OCI-LY7 (cell line): ENCODE data around the gene ANKRD13B.

Experiments
- EZH2phosphoT487 ChIP-seq: fragments of 200-600 bp; sonication (generic); IDR thresholded peaks from 2 replicates; pipeline ENCODE4 v1.6.1; 2018; ENCODE audit warnings: low read depth, borderline replicate concordance, mild to moderate bottlenecking, mixed run types, antibody characterized with exemption, low read length, moderate library complexity, mixed read lengths
- TF ChIP-seq, protein P1 (sequence below): fragments of 200-600 bp; sonication (generic); conservative IDR thresholded peaks from 2 replicates; pipeline ENCODE4 v1.5.1; 2014; ENCODE audit warnings: mild to moderate bottlenecking, antibody characterized with exemption, low read length, moderate library complexity, mixed read lengths

DNA sequence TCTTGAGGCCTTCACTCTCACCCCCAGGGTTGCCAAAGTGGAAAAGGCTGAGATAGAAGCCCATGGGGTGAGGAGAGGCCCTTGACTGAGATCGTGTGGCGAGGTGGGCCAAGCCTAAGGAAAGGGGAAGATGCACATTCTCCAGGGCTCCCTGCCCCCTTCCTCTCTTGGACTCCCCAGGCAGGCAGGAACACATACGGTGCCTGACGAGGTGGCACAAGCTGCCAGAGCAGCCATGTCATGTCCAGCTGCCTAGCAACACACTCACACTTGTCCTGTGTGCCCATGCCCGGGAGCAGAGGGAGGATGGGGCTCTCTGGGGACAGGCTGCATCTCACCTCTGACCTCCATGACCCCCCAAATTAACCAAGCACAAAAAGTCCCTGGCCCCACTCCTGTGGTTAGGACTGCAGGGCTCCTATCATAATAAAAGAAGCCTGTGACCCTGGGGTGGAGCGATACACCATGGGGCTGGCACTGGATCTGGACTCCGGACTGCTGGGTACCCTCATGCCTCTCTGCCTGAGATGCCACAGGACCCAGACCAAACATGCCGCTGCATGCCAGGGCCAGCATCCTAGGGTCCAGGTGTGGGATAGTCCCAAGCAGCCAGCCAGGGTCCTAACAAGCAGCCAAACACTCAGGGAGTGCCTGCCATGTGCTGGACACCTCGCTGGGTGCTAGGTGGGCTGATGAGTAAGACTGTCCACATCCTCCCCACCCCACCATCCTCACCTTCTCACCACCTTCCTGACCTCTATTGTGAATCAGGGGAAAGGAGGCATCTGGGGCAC is 6.1 kb upstream of the ANKRD13B start:
- TF ChIP-seq, protein P1, sequence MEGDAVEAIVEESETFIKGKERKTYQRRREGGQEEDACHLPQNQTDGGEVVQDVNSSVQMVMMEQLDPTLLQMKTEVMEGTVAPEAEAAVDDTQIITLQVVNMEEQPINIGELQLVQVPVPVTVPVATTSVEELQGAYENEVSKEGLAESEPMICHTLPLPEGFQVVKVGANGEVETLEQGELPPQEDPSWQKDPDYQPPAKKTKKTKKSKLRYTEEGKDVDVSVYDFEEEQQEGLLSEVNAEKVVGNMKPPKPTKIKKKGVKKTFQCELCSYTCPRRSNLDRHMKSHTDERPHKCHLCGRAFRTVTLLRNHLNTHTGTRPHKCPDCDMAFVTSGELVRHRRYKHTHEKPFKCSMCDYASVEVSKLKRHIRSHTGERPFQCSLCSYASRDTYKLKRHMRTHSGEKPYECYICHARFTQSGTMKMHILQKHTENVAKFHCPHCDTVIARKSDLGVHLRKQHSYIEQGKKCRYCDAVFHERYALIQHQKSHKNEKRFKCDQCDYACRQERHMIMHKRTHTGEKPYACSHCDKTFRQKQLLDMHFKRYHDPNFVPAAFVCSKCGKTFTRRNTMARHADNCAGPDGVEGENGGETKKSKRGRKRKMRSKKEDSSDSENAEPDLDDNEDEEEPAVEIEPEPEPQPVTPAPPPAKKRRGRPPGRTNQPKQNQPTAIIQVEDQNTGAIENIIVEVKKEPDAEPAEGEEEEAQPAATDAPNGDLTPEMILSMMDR = no peak
- no peak for TF ChIP-seq EZH2phosphoT487
